Ishikawa (cell line): ENCODE results near the gene LTF.

Experiments
- CEBPB ChIP-seq: IDR thresholded peaks from 2 replicates; pipeline ENCODE4 v1.6.1; 2012
- CREB1 ChIP-seq: IDR thresholded peaks from 2 replicates; pipeline ENCODE4 v1.6.1; 2012; ENCODE audit warnings: low read depth
- EP300 ChIP-seq: IDR thresholded peaks from 2 replicates; pipeline ENCODE4 v1.6.1; 2012; ENCODE audit warnings: borderline replicate concordance

- TF ChIP-seq CEBPB (no peak), EP300 (no peak), CREB1 (no peak)
Measured at GRCh38 chr3:46427916-46428833, 36.5 kb downstream of the LTF start.
